GM12878 (cell line): ENCODE measurements around the gene POLR2F. TPM values are rescaled to one million over a fixed set of nuclear protein-coding genes. Genes with fewer than 3 reads are reported as not detected.

Experiments
- ATAC-seq: fragments of 200-7000 bp; cut with Tn5 transposase; 3 replicates; pipeline ENCODE4 v1.9.1; 2020; ENCODE audit warnings: mild to moderate bottlenecking, moderate library complexity
- BruUV-seq: library from RNA; stranded (reverse); fragments of 400-500 nt; replicated peaks from 2 replicates; lab custom pipeline; 2021; lab: Mats Ljungman, UMichigan
- CTCF ChIA-PET: fragments of 300-600 bp; sonication (Branson Sonifier 250); formaldehyde crosslinking; extraction: SDS; loops from one replicate; lab custom pipeline; 2021; ENCODE audit warnings: inconsistent platforms; lab: Yijun Ruan, JAX
- POLR2A ChIA-PET: fragments of 350-600 bp; formaldehyde crosslinking; extraction: SDS; loops from one replicate; lab custom pipeline; 2021; ENCODE audit warnings: inconsistent platforms; lab: Charles Lee
- RAD21 ChIA-PET: fragments of 300-600 bp; sonication (Branson Sonifier 250); formaldehyde crosslinking; loops from one replicate; lab custom pipeline; 2023; ENCODE audit warnings: antibody characterized with exemption; ENCODE audit not compliant: unreplicated experiment; lab: Charles Lee
- SMC1A ChIA-PET: fragments of 300-600 bp; sonication (Branson Sonifier 250); formaldehyde crosslinking; loops from one replicate; lab custom pipeline; 2023; ENCODE audit not compliant: unreplicated experiment, uncharacterized antibody; lab: Charles Lee
- DNase-seq: peaks from one replicate; pipeline ENCODE4 v3.0.0-alpha.2; 2011; ENCODE audit warnings: low read depth, low spot score
- FAIRE-seq: peaks from 3 replicates; lab custom pipeline; 2011; peaks lifted over from hg19 to GRCh38; lab: Jason Lieb, UNC
- H2AFZ ChIP-seq: 2 replicates; pipeline ENCODE4 v1.6.0; 2011; ENCODE audit warnings: low read depth, low read length, control low read depth; ENCODE audit not compliant: control insufficient read depth
- H3K27ac ChIP-seq: 2 replicates; pipeline ENCODE4 v1.5.1; 2011; ENCODE audit warnings: control low read depth; ENCODE audit not compliant: control insufficient read depth, insufficient read depth
- H3K27me3 ChIP-seq, 2 experiments: replicated peaks in 1 of 2; 2 replicates each; pipeline versions ENCODE4 v1.6.0 to v1.6.1; 2011; ENCODE audit warnings: low read length in 1 of 2; ENCODE audit not compliant: control insufficient read depth in 2 of 2, insufficient read depth in 2 of 2
- H3K36me3 ChIP-seq, 2 experiments: 2 replicates each; pipeline ENCODE4 v1.5.1; 2011; ENCODE audit warnings: low read length in 1 of 2; ENCODE audit not compliant: control insufficient read depth in 2 of 2, insufficient read depth in 2 of 2
- H3K4me1 ChIP-seq: 2 replicates; pipeline ENCODE4 v1.6.1; 2011; ENCODE audit warnings: mild to moderate bottlenecking, low read length, moderate library complexity, mixed read lengths; ENCODE audit not compliant: control insufficient read depth, insufficient read depth
- H3K4me2 ChIP-seq: 2 replicates; pipeline ENCODE4 v1.6.0; 2011; ENCODE audit warnings: control low read depth; ENCODE audit not compliant: control insufficient read depth, insufficient read depth
- H3K4me3 ChIP-seq: fragments of 200-600 bp; sonication (generic); 2 replicates; pipeline ENCODE4 v1.5.1; 2016
- H3K79me2 ChIP-seq: 2 replicates; pipeline ENCODE4 v1.6.0; 2011; ENCODE audit warnings: low read length; ENCODE audit not compliant: control insufficient read depth, insufficient read depth
- H3K9ac ChIP-seq: 2 replicates; pipeline ENCODE4 v1.8.0; 2011; ENCODE audit warnings: low read length, control low read depth, mixed read lengths; ENCODE audit not compliant: control insufficient read depth, insufficient read depth
- H3K9me3 ChIP-seq: replicated peaks from 3 replicates; pipeline ENCODE4 v1.5.1; 2011; ENCODE audit warnings: mild to moderate bottlenecking, low read length; ENCODE audit not compliant: control insufficient read depth, insufficient read depth
- H4K20me1 ChIP-seq: 2 replicates; pipeline ENCODE4 v1.6.0; 2011; ENCODE audit not compliant: control insufficient read depth, insufficient read depth
- CBX3 ChIP-seq: fragments of 200-600 bp; sonication (generic); IDR thresholded peaks from 2 replicates; pipeline ENCODE4 v1.6.1; 2016; ENCODE audit warnings: low read depth, borderline replicate concordance
- DPF2 ChIP-seq: fragments of 450-650 bp; IDR thresholded peaks from 2 replicates; pipeline ENCODE4 v1.6.1; 2017; ENCODE audit warnings: mild to moderate bottlenecking
- FOS ChIP-seq: IDR thresholded peaks from 3 replicates; pipeline ENCODE4 v1.6.1; 2011; ENCODE audit warnings: borderline replicate concordance; ENCODE audit not compliant: insufficient read length; ENCODE audit errors: extremely low read depth
- GATAD2B ChIP-seq: fragments of 450-650 bp; conservative IDR thresholded peaks from 2 replicates; pipeline ENCODE4 v1.6.1; 2017; ENCODE audit warnings: low read depth, mild to moderate bottlenecking, moderate library complexity
- IKZF1 ChIP-seq: fragments of 450-650 bp; conservative IDR thresholded peaks from 2 replicates; pipeline ENCODE4 v1.6.1; 2017; ENCODE audit warnings: antibody characterized with exemption, mild to moderate bottlenecking
- KAT2A ChIP-seq: conservative IDR thresholded peaks from 2 replicates; pipeline ENCODE4 v1.6.1; 2011; ENCODE audit warnings: low read depth, low read length; ENCODE audit not compliant: control insufficient read depth
- LARP7 ChIP-seq: fragments of 450-650 bp; IDR thresholded peaks from 2 replicates; pipeline ENCODE4 v1.6.1; 2017; ENCODE audit warnings: mild to moderate bottlenecking
- MEF2A ChIP-seq: IDR thresholded peaks from 2 replicates; pipeline ENCODE4 v1.6.1; 2011; ENCODE audit warnings: low read depth, mild to moderate bottlenecking, low read length, moderate library complexity; ENCODE audit not compliant: insufficient read depth
- MEF2B ChIP-seq: fragments of 450-650 bp; IDR thresholded peaks from 2 replicates; pipeline ENCODE4 v1.6.1; 2018; ENCODE audit warnings: mild to moderate bottlenecking, moderate library complexity; ENCODE audit not compliant: partially characterized antibody, poor library complexity, severe bottlenecking
- POLR2A ChIP-seq: IDR thresholded peaks from 2 replicates; pipeline ENCODE4 v1.6.1; 2011; ENCODE audit warnings: low read depth, mild to moderate bottlenecking, low read length
- SIN3A ChIP-seq: IDR thresholded peaks from 2 replicates; pipeline ENCODE4 v1.6.1; 2012; ENCODE audit warnings: low read depth, low read length, improper control_type of control experiment
- SMARCA5 ChIP-seq: fragments of 450-650 bp; IDR thresholded peaks from 2 replicates; pipeline ENCODE4 v1.6.1; 2017; ENCODE audit warnings: mild to moderate bottlenecking
- TCF7 ChIP-seq: IDR thresholded peaks from 2 replicates; pipeline ENCODE4 v1.6.1; 2014; ENCODE audit warnings: antibody characterized with exemption, borderline replicate concordance
- YY1 ChIP-seq: IDR thresholded peaks from 2 replicates; pipeline ENCODE4 v1.6.1; 2011; ENCODE audit warnings: low read depth, mild to moderate bottlenecking, low read length
- WGBS: methylation state at CpG from one replicate; pipeline ENCODE4 v1.1.6; 2016; ENCODE audit warnings: low lambda C conversion rate; ENCODE audit not compliant: insufficient replicate concordance, insufficient coverage; ENCODE audit errors: missing lambda C conversion rate; 5-methylcytosine and 5-hydroxymethylcytosine counted together
- in situ Hi-C: fragments of 300-500 bp; cut with MboI; formaldehyde crosslinking; loops from 9 replicates; pipeline ENCODE4 v1.14.3; 2018; ENCODE audit warnings: mixed read lengths
- intact Hi-C: fragments of 100-400 bp; cut with micrococcal nuclease; formaldehyde crosslinking; loops from one replicate; pipeline ENCODE4 v1.14.2; 2022; ENCODE audit not compliant: unreplicated experiment
- polyA plus RNA-seq, 11 experiments: library from polyadenylated mRNA; depleted of rRNA in 4 of 11; unstranded in 6 of 11; stranded (reverse) in 5 of 11; fragments of >200 nt; fragmentation: Nextera tagmentation in 4 of 11; fragmentation: Illumina TruSeq in 1 of 11; extraction: Ambion mirVana in 4 of 11; extraction: Trizol in 1 of 11; gene quantifications; 1 replicate in 1 of 11; 2 replicates in 10 of 11; pipeline versions ENCODE4 v1.2.1 to v1.2.3, GENCODE V29; 2011 to 2016; ENCODE audit warnings: inconsistent platforms in 2 of 11, missing spikeins in 2 of 11, low read depth in 1 of 11
- total RNA-seq, 4 experiments: library from RNA; depleted of rRNA in 3 of 4; stranded (reverse); fragments of >200 nt in 3 of 4; fragmentation: Illumina TruSeq in 1 of 4; extraction: Trizol in 1 of 4; gene quantifications; 2 replicates each; pipeline versions ENCODE4 v1.2.1 to v1.2.3, GENCODE V29; 2013 to 2021
- TF ChIP-seq, protein P1 (sequence below): fragments of 450-650 bp; conservative IDR thresholded peaks from 2 replicates; pipeline ENCODE4 v1.6.1; 2017; ENCODE audit warnings: mild to moderate bottlenecking, moderate library complexity

POLR2F gene
- total and polyA plus RNA-seq, 10 of the 15 experiments (the other 5 are each of a cell fraction or from before 2014, with no cell fraction given), result 71.9 to 218 (median 100.0) TPM

DNA sequence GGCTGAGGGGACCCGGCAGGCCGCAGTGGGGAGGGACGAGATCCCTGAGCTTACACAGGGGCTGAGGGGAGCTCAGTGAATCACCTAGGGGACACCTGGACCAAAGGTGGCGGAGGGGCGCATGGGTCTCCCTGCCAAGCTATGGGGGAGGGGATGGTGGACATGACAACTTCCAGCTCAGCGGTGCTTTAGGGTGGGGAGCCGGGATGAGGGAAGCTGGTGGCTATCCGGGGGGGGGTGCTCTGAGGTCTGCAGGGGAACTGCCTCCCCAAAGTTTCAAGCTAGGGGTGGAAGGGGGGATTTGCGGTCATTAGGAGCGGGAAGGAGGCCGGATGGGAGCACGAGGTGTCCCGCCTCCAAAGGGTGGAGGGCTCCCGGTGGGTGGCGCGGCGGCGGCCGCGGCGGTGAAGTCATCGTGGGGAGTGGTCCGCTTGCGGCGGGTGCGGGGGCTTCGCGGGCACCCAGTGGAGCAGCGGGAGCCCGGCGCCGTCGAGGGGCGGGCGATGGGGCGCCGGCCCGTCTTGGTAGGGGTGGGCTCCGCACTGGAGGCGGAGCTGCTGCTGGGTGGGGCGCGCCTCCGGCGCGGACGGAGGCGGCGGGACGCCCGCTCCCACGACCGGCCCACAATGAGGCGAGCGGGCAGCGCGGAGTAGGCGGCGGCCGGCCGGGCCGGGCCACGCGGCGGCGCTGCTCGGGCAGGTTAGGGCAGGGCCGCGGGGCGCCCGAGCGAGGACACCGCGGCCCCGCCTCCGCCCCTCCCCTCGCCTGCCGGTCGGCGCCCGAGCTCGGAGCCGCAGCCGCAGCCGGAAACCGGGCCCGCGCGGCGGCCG lies 47.8 kb upstream of the POLR2F start, which contains the start of gene MICALL1 (continued):
- TF ChIP-seq TCF7, result no peak
- peak; percentile 67; the same call in 1 of the 2 replicates for TF ChIP-seq LARP7
- peak; percentile 83 for TF ChIP-seq IKZF1

DNA sequence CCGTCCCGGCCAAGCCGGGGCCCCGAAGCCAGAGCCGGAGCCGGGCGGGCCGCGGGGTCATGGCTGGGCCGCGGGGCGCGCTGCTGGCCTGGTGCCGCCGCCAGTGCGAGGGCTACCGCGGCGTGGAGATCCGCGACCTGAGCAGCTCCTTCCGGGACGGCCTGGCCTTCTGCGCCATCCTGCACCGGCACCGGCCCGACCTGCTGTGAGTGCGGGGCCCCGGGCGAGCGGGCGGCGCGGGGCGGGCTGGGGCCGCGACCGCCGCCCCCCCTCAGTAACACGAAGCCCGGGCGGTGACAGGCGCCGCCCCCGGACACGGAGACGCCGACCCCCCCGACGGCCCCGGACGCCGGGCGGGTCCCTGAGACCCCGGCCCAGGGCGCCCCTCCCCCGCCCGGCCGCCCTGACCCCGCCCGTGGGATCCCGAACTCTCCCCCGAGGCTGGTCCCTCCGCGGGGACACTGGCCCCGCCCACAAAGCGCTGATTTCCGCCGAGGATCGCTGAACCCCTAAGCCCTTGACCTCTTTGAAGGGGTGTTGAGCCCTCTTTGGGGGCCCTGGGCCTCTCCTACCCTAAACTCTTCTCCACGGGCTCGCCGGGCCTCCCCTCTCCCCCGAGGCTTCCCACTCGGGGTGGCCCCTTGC lies 47.0 kb upstream of the POLR2F start:
- Histone ChIP-seq H3K79me2 (peaks cover 2% of the 10 kb centered on the region; the same call in 1 of the 2 replicates), H3K27ac (peak overlapping the region; percentile 59; the same call in 1 of the 2 replicates), H3K9ac (peak overlapping the region; percentile 63), H2AFZ (peak overlapping the region; percentile 74), H3K9me3 (no peaks in the 10 kb centered on the region), H3K4me1 (no peaks in the 10 kb centered on the region), H3K36me3 (no peaks in the 10 kb centered on the region), H3K4me2 (peak overlapping the region; percentile 94), H4K20me1 (no peaks in the 10 kb centered on the region), H3K27me3 (no peaks in the 10 kb centered on the region), H3K4me3 (peak overlapping the region; percentile 85)
- DNase-seq (no peak), FAIRE-seq (peak; percentile 62), ATAC-seq (peak; percentile 53)
- in situ Hi-C loops (no loop called here), intact Hi-C loops (loop anchor here (2.0 to 5.0 kb wide), 2 partner anchors 28 to 61 kb away; no protein-coding TSS in a partner anchor)
- peak; percentile 73 for TF ChIP-seq IKZF1
- TF ChIP-seq YY1, result peak; percentile 4; the same call in 1 of the 2 replicates
- TF ChIP-seq MEF2A, result no peak
- TF ChIP-seq, protein P1, sequence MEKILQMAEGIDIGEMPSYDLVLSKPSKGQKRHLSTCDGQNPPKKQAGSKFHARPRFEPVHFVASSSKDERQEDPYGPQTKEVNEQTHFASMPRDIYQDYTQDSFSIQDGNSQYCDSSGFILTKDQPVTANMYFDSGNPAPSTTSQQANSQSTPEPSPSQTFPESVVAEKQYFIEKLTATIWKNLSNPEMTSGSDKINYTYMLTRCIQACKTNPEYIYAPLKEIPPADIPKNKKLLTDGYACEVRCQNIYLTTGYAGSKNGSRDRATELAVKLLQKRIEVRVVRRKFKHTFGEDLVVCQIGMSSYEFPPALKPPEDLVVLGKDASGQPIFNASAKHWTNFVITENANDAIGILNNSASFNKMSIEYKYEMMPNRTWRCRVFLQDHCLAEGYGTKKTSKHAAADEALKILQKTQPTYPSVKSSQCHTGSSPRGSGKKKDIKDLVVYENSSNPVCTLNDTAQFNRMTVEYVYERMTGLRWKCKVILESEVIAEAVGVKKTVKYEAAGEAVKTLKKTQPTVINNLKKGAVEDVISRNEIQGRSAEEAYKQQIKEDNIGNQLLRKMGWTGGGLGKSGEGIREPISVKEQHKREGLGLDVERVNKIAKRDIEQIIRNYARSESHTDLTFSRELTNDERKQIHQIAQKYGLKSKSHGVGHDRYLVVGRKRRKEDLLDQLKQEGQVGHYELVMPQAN, result peak; percentile 52
- TF ChIP-seq CBX3, result no peak
- no peak for TF ChIP-seq KAT2A
- 0 out of 2 replicates have a peak, but pooled peaks have one; percentile 54 for TF ChIP-seq SMARCA5
- 0 out of 2 replicates have a peak, but pooled peaks have one; percentile 17 for TF ChIP-seq SIN3A
- peak; percentile 49; the same call in 1 of the 2 replicates for TF ChIP-seq LARP7
- peak; percentile 66 for TF ChIP-seq POLR2A
- TF ChIP-seq FOS, result no peak
- peak; percentile 76 for TF ChIP-seq DPF2
- TF ChIP-seq GATAD2B, result peak; percentile 72; the same call in 1 of the 2 replicates
- TF ChIP-seq MEF2B, result peak; percentile 52
- POLR2A ChIA-PET, result interaction anchor here (0.6 to 2.8 kb wide), 6 partner anchors 10 to 1569 kb away, joined by 3 to 16 read pairs (median 4); partner anchors contain the start of genes EIF3L, LGALS1 and TST
- WGBS, result 3% methylated on average over 43 of the region's 75 CpGs
- RAD21 ChIA-PET, result interaction anchor here (0.8 to 1.6 kb wide), 3 partner anchors 10 to 263 kb away, joined by 3 to 9 read pairs (median 5); no protein-coding TSS in a partner anchor
- BruUV-seq, result no TSS peak
- SMC1A ChIA-PET, result interaction anchor here (0.8 to 1.9 kb wide), 3 partner anchors 9 to 59 kb away, joined by 3 to 11 read pairs (median 3); no protein-coding TSS in a partner anchor
- CTCF ChIA-PET, result interaction anchor here (0.8 to 2.3 kb wide), 8 partner anchors 8 to 272 kb away, joined by 3 to 19 read pairs (median 6); partner anchors contain the start of genes C22orf23 and POLR2F
